Raji (cell line): ENCODE measurements around the gene GCK.

ENCODE experiments used
- POLR2A ChIP-seq: IDR thresholded peaks from 2 replicates; pipeline ENCODE4 v1.6.1; 2011; ENCODE audit warnings: low read depth, low read length, control low read depth; ENCODE audit not compliant: insufficient read depth

Gene GCK

DNA sequence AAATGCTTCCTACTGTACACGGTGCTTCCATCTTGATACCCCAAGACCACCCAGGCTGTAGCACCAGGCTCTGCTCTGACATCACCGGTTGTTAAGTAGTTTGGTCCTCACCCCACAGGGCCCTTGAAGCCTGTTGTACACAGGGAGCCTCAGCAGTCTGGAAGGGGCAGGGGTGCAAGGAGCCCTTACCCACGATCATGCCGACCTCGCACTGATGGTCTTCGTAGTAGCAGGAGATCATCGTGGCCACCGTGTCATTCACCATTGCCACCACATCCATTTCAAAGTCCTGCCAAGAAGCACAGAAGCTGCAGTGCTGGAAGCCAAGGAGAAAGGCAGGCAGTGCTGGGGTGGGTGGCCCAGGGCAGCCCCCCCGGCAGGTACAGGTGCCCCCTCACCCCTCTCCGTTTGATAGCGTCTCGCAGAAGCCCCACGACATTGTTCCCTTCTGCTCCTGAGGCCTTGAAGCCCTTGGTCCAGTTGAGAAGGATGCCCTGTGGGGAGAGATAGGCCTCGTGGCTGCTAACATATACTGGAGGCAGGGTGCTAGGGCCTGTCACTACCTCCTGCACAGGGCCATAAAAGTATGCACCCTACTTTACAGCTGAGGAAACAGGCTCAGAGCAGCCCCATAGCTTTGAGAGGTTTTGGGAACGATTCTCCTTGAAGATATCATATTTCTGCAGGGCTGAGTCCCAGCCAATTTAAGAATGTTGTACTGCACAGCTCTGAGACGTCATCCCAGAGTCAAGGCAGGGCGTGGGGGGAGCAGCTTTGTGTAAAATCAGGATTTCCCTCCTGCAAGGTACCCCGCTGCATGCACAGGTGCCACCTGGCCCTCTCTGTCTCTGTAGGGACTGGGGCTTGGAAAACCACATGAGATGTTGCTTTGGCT, 39.4 kb downstream of the GCK start:
- TF ChIP-seq POLR2A: no peak

DNA sequence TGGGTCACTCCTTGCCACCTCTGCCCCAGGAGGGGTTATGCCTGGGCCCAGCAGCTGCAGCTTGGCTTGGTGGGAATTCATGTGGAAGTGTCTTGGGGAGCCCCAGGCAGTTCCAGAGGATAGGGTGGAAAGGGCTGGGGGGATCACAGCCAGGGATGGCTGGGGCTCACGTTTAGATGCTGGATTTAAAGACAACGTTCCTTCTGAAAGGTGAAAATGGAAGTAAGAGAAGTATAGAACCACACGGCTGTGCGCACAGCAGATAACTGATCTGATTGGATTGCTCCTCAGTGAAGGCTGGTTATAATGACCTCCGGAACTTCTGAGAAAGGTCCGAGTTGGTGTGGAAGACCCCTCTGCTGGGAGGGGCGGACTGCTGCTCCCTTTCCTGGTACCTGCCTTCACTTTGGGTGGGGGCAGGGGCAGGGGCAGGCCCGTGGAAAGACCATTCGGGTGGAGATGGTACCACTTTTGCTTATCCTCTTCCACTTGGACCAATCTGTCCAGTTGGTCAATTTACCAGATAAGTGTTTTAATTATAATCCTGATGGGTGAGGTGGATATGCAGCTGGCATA, 40.2 kb downstream of the GCK start:
- no peak for TF ChIP-seq POLR2A

DNA sequence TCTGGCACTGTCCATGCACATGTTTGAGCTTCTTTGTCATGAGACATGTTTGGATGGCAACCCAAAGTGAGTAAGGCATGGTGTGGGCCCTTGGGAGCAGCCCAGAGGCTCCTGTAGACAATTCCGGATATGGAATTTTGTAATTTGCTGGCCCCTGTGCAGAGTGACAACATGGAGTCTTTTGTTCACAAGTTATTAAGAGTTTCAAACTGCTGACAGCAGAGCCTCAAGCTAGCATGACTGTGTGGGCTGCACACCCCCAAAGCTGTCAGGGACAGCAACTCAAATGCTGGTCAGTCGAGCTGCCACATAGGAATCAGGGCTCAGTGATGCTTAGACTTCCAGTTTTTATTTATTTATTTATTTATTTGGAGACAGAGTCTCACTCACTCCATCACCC, 41.1 kb downstream of the GCK start:
- TF ChIP-seq POLR2A: no peak

DNA sequence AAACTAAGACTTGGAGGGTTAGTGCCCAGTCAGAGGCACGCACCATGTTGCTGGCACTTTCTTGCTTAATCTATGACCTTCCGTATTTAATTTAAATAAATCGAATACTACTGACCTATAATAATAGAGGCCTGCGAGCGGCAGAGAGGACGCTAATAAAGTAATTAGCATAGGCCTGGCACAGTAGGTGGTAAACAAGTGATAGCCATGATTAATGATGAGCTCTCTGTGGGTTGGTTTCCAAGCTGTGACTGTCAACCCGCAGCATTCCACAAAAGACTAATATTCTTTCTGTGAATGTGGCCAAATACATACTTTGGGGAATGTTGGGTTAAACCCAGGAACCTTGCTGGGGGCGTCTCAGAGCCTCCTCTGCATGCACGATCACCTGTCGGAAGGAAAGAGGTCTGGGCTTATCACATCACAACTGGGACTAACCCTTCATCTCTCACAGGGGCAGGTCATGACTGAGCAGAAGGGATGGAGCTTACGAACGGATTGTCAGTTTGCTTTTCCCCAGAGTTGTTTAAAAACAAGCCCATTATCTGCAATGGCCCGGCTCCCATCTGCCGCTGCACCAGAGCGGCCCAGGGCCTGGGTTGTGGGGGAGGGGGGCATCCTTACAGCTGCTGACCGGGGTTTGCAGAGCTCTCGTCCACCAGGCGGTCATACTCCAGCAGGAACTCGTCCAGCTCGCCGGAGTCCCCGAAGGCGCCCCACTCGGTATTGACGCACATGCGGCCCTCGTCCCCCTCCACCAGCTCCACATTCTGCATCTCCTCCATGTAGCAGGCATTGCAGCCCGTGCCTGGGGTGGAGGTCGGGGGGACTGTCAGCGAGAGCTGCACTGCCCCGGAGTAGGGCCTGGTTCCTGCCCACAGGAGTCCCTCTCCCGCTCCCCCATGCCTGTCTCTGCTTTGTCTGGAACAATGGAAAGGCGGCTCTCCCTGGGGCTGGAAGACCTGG, 41.9 kb downstream of the GCK start:
- TF ChIP-seq POLR2A: no peak

DNA sequence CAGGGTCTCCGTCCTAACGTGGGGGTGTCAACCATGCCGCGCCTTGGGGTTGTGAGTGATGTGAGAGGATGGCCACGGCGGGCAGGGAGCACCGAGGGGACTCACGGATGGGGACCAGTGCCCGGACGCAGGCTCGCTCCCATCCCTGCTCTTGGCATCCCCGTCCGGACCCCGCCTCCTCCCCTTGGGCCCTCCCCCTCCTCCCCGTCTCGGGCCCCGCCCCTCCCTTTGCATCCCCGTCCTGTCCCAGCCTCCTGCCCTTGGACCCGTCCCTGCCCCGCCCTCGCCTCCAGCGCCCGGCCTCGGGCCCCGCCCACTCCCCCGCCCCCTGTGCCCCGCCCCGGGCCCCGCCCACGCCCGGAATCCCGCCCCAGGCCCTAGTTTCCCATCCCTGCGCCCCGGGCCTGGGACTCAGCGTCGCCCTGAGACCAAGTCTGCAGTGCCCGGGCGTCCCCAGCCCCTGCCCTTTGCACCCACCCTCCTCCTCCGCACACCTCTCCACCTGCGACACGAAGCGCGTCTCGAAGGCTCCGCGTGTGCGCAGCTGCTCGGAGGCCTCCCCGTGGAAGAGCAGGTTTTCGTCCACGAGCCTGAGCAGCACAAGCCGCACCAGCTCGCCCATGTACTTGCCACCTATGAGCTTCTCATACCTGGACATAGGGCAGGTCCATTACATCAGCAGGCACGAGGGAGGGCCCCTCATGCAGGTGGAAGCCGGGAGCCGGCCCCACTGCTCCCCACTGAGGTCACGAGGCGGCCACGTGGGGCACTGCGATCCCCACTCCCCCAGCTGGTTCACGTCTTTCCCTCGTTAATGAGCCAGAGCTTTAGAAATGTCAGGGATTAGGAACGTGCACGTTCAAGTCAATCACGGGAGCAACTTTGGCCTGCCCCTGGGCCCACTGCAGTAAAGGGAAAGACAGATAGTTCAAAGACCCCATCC, 43.0 kb downstream of the GCK start:
- no peak for TF ChIP-seq POLR2A

DNA sequence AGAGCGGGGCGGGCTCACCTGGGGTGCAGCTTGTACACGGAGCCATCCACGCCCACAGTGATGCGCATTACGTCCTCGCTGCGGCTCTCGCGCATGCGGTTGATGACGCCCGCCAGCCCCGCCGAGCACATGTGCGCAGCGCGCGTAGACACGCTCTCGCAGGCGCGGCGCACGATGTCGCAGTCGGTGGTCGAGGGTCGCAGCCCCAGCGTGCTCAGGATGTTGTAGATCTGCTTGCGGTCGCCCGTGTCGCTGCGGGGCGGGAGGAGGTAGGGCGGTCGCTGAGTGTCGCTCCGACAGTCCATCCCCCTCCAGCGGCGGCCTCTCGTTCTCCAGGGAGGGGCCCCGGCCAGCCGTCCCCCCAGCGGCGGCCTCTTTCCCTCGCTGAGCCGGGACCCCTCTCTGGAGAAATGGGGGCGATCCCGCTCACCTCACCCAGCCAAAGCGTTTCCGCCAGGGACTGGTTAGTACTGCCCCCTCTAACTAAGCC, 43.7 kb downstream of the GCK start:
- TF ChIP-seq POLR2A: no peak

DNA sequence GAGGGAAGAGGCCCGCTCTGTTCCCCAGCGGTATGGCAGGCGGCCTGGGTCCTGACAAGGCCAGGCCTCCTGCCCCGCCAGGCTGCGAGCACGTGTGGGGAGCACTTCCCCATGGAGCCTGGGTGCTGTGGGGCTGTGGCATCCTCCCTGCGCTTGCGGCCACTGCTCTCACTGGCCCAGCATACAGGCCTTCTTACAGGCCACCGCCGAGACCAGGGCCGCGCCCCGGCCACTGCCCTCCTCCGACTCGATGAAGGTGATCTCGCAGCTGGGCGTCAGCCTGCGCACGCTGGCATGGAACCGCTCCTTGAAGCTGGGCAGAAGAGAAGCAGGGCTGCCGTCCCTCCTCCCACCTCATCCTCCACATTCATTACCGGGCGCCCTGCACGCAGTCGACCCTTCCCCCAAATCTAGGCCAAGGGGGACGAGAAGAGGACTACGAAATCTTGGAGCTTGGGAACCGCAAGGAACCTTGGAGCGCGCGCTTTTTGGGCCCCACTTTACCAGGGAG, 44.2 kb downstream of the GCK start:
- no peak for TF ChIP-seq POLR2A

DNA sequence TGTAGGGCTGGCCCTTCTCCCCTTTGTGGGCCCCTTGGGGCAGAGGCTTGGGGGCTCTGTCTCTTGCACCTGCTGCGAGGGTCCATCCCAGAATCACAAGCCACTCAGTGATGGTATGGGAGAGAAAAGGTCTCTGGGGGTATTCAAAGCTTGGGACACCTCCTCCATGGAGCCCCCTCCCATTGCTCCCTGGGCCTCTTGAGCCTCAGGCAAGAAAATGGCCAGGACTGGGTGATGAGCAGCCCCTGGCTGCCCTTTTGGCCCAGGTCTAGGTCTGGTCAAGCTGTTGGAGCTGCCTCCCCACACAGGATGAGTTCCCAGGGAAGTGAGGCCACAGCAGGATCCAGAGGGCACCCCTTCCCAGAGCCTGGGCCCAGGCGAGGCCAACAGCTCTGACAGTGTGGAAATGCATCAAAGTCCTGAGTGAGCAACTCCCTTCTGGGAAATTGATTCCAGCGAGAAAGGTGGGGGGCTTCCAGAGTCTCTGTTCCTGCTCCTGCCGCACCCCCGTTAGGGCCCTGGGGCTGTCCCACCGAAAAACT, 44.7 kb downstream of the GCK start:
- no peak for TF ChIP-seq POLR2A

DNA sequence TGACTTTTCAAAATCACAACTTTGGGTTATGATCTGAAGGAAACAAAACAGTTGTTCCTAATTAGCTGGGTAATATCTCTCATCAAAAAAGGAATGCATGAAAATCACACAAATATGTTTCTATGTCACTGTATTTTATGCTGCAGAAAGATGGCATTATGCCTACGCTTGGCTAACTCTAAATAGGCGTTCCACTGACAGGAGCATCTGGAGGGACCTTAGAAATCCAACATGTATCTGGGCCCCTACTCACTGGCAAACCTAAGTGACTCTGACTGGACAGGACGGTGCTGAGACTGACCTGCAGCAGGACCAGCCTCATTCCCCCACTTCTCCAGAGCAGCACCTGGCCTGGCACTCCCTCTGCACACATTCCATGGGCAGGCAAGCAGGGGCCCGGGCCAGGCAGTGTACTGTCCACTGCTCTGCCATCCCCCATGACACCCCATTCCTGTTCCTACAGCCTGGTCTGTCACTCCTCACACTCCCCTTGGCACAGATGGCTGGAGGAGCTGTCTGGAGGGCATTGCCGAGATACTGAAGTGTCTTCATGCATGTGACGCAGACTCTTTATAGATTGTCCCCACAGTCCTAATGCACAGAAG, 45.5 kb downstream of the GCK start:
- TF ChIP-seq POLR2A: no peak

DNA sequence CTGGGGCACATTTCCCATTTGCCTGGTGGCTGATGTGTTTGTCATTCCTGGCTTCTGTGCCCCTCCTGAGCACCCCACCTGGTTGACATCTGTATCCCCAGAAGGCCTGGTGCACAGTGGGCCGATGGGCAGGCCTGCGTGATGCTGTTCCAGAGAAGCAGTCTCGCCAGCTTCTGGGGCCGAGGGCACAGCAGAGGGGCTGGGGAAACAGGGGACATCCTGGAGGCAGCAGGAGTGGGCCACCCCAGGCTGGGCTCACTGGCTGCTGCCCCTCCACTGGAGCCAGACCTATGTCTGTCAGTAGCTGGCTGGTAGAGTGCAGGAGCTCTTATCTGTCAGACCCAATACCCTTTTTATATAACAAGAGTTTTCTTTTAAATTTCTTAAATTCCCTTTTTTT, 47.2 kb downstream of the GCK start:
- no peak for TF ChIP-seq POLR2A

DNA sequence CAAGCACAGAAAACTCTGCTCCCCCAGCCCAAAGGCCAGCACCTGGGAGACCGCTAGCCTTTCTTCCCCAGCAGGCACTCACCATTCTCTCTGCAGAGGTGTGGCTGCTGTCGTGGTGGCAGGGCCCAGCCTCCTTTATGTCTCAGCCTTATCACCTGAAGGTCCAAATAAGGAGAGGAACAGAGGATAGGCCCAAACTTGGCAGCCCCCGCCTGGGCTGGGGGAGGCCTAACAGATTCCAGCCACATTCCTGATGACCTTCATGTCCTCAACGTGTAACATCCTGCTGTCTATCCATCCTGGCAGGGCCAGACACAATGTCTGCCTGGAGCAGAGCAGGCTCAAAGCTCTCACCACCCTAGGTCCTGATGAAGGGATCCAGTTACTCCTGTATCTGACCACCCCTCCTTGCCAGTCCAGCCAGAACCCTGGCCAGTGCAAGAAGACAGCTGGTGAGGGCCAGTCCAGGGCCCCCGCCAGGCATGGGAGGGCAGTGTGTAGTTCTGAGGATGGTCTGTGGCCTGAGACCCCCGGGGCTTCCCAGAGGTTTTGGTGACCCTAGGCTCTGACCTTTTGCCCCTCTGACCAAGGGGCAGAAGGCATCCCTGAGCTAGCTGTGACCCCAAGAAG, 47.9 kb downstream of the GCK start, which contains the start of gene MYL7:
MYL7 (minus strand) TSS at position 112 of the 630 bp plus-strand sequence; CDS start at position 85, 27 bp downstream.
- TF ChIP-seq POLR2A: no peak

DNA sequence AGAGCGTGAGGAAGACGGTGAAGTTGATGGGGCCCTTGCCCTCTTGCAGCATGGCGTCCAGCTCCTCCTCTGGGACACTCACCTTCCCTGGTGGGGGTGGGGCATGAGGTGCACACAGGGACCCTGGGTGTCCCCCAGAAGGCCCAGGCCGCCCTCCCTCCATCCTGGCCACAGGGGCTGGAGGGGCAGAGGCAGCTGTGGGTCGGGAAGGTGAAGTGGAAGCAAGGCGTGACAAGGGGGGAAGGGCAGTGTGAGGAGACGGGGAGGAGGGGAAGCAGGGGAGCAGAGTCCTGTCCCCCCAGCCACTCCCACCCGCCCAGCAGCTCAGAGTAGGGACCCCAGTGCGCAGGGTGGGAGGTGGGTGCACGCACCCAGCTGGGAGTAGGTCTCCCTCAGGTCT, 48.9 kb downstream of the GCK start:
- no peak for TF ChIP-seq POLR2A
